Activated CD8-positive, alpha-beta T cell treated with anti-CD3 and anti-CD28 coated beads, Interleukin-2, amount 10 ng/mL, durations not matched to agents 7 days and 5 days (primary cell): ENCODE results near the gene ADGRD1. TPM values are rescaled to one million over a fixed set of nuclear protein-coding genes. Genes with fewer than 3 reads are reported as not detected.
"Not testable (repeated sequence)": the region's sequence is repeated elsewhere in the genome, so short reads cannot be mapped to it uniquely, and the experiment has no call there.

Experiments
- ATAC-seq: fragments of 150-1000 bp; cut with Tn5 transposase; one replicate; pipeline ENCODE4 v1.10.0; 2021; ENCODE audit warnings: moderate library complexity
- CTCF ChIA-PET: fragments of 350-600 bp; sonication (Branson Sonifier 250); formaldehyde crosslinking; loops from one replicate; lab custom pipeline; 2021; ENCODE audit warnings: antibody characterized with exemption; lab: Charles Lee
- POLR2A ChIA-PET: fragments of 350-600 bp; sonication (Branson Sonifier 250); formaldehyde crosslinking; loops from one replicate; lab custom pipeline; 2021; ENCODE audit warnings: antibody characterized with exemption; lab: Charles Lee
- DNase-seq: peaks from one replicate; pipeline ENCODE4 v3.0.0-alpha.2; 2020
- H3K27ac Mint-ChIP-seq: one replicate; pipeline ENCODE4 v1.8.0; 2021; ENCODE audit warnings: mild to moderate bottlenecking, mixed read lengths
- H3K27me3 Mint-ChIP-seq: one replicate; pipeline ENCODE4 v1.8.0; 2021; ENCODE audit warnings: low read depth, mixed read lengths
- H3K36me3 Mint-ChIP-seq: one replicate; pipeline ENCODE4 v1.8.0; 2021; ENCODE audit warnings: low read depth, mixed read lengths
- H3K4me1 Mint-ChIP-seq: one replicate; pipeline ENCODE4 v1.8.0; 2021; ENCODE audit warnings: low read depth, mixed read lengths
- H3K4me3 Mint-ChIP-seq: one replicate; pipeline ENCODE4 v1.8.0; 2021; ENCODE audit warnings: mild to moderate bottlenecking, mixed read lengths
- H3K9me3 Mint-ChIP-seq: one replicate; pipeline ENCODE4 v1.8.0; 2022; ENCODE audit warnings: mixed read lengths; ENCODE audit not compliant: insufficient read depth
- total RNA-seq, 2 experiments: library from RNA; stranded (reverse); gene quantifications; one replicate each; pipeline ENCODE4 v1.2.3, GENCODE V29; 2021

The ADGRD1 gene
- total RNA-seq = not detected

DNA sequence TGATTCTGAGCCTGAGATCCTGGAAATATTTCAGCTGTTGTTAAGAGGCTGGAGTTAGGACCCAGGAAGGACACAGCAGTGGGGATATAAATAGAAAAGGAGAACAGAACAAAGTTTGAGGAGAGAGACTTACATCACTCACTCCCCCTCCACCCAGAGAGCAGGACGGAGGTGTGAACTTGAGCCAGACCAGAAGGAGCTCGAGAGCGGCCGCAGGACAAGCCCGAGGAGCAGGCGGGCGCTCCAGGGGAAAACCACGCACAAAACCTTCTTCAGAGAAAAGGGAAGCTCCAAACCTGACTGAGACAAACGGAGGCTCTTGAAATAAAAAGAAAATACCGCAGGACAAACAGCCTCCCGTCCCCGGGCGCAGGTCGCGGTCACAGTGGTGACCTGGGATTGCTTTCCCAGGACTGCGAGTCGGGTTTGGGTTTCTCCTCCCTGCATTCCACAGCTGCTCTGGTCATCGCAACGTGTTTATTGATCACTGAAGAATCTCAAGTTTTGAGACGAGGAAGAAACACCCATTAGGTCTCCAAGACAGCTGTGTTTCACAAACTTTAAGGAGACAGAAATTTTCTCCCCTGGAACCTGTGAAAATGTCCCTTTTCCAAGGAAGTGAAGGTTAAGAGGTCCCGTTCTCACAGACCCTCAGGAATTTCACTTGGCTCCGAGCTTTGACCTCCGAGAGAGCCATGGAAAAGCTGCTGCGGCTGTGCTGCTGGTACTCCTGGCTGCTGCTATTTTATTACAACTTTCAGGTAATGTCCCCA is at the start of gene ADGRD1:
Gene ADGRD1, plus strand, starts transcription at position 137 of the 773 bp plus-strand sequence. Its CDS starts 559 bp downstream, at position 696.
- Mint-ChIP-seq H3K4me1 (no peaks in the 10 kb centered on the region), H3K36me3 (no peaks in the 10 kb centered on the region), H3K4me3 (no peak within 1 kb of the TSS), H3K27me3 (peaks cover 24% of the 10 kb centered on the region), H3K9me3 (no peaks in the 10 kb centered on the region), H3K27ac (no peak within 1 kb of the TSS)
- CTCF ChIA-PET = no interaction called here
- POLR2A ChIA-PET = no interaction called here
- DNase-seq (no peak), ATAC-seq (no peak)

DNA sequence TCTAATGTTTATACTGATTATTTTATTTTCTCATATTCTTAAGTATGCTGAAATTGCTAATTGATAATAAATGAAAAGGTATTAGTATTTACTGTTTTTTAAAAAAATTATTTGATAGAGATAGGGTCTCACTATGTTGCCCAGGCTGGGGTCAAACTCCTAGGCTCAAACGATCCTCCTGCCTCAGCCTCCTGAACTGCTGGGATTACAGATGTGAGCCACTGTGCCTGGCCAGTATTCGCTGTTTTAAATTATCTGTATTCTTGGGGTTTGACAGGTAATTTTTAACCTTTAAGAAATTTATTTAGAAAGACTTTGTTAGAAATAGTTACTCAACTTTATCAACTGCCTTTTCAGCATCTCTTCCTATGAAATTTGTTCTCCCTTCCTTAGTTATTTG is 49.6 kb upstream of the ADGRD1 start:
- Mint-ChIP-seq H3K36me3 (no peaks in the 10 kb centered on the region), H3K4me1 (no peaks in the 10 kb centered on the region), H3K27me3 (peaks cover 6% of the 10 kb centered on the region), H3K9me3 (no peaks in the 10 kb centered on the region), H3K4me3 (no peak overlapping the region), H3K27ac (no peak overlapping the region)
- DNase-seq (no peak), ATAC-seq (no peak)
- ChIA-PET CTCF (no interaction called here), POLR2A (no interaction called here)

DNA sequence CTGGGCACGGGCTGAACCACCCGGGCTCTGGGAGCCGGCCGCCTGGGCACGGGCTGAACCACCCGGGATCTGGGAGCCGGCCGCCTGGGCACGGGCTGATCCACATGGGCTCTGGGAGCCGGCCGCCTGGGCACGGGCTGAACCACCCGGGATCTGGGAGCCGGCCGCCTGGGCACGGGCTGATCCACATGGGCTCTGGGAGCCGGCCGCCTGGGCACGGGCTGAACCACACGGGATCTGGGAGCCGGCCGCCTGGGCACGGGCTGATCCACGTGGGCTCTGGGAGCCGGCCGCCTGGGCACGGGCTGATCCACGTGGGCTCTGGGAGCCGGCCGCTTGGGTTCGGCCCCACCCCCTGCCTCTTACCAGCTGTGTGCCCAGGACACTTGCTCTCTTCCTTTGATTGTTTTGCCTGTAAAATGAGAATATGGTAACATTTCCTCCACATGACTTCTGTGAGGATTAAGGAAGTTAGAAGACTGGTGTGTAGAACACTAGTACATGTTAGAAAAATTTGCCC is 48.7 kb upstream of the ADGRD1 start:
- H3K27me3 Mint-ChIP-seq, POLR2A ChIA-PET, CTCF ChIA-PET, H3K4me3 Mint-ChIP-seq, H3K36me3 Mint-ChIP-seq, H3K27ac Mint-ChIP-seq, H3K9me3 Mint-ChIP-seq, DNase-seq, ATAC-seq, H3K4me1 Mint-ChIP-seq: not testable (repeated sequence)

DNA sequence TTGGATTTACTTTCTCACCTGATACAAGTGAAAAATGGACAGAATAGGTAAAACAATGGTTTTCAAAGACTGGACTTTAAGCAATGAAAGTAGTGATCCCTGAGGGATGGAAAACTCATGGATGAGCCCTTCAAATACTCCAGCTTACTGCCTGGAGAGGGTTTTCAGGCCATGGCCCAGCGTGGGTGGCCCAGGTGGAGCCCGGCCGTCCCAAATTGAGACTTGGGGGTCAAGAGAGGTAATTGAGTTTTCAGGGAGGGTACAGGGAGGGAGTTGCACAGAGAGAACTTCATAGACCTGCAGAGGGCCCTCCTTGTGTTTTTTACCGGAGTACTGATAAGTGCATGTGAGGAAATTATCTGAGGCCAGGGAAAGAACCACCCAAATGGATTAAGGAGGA is 44.6 kb upstream of the ADGRD1 start:
- Mint-ChIP-seq H3K36me3 (no peaks in the 10 kb centered on the region), H3K9me3 (peaks cover 10% of the 10 kb centered on the region), H3K27me3 (peaks cover 4% of the 10 kb centered on the region), H3K4me3 (no peak overlapping the region), H3K27ac (no peak overlapping the region), H3K4me1 (no peaks in the 10 kb centered on the region)
- DNase-seq (no peak), ATAC-seq (no peak)
- CTCF ChIA-PET = no interaction called here
- POLR2A ChIA-PET = no interaction called here

DNA sequence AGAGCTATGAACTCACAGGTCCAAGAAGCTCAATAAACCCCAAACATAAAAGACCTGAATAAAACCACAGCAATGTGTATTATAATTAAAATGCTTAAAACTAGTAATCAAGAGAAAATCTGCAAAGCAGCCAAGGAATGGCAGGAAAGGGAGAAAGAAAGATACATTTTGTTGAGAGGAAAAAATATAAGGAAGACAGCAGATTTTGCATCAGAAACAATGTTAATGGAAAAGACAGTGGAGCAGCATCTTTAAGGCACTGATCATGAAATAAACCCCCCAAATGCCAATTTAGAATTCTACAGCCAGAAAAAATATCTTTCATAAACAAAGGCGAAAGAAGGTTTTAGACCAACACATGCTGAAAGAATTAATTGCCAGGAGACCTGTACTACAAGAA is 42.5 kb upstream of the ADGRD1 start:
- Mint-ChIP-seq H3K27me3 (peaks cover 8% of the 10 kb centered on the region), H3K27ac (no peak overlapping the region), H3K36me3 (no peaks in the 10 kb centered on the region), H3K4me1 (no peaks in the 10 kb centered on the region), H3K9me3 (peaks cover 10% of the 10 kb centered on the region), H3K4me3 (no peak overlapping the region)
- POLR2A ChIA-PET = no interaction called here
- DNase-seq (no peak), ATAC-seq (no peak)
- CTCF ChIA-PET = no interaction called here

DNA sequence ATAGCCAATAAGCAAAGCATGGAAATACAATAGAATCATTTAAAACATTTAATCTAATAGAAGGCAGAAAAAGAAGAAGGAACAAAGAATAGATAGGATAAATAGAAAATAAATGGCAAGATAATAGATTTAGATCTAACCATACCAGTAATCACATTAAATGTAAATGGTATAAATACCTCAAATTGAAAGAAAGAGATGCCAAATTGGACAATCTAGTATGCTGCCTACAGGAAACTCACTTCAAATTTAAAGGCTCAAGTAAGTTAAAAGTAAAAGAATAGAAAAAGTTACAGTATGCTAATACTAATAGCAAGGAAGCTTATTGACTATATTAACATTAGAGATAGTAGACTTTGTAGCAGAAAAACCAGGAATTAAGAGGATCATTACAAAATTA is 41.8 kb upstream of the ADGRD1 start:
- H3K27ac Mint-ChIP-seq = no peak overlapping the region
- ChIA-PET POLR2A (no interaction called here), CTCF (no interaction called here)
- ATAC-seq (no peak), DNase-seq (no peak)
- H3K36me3 Mint-ChIP-seq = no peaks in the 10 kb centered on the region
- no peaks in the 10 kb centered on the region for H3K4me1 Mint-ChIP-seq
- H3K4me3 Mint-ChIP-seq = no peak overlapping the region
- peaks cover 16% of the 10 kb centered on the region for H3K27me3 Mint-ChIP-seq
- H3K9me3 Mint-ChIP-seq = peaks cover 10% of the 10 kb centered on the region

DNA sequence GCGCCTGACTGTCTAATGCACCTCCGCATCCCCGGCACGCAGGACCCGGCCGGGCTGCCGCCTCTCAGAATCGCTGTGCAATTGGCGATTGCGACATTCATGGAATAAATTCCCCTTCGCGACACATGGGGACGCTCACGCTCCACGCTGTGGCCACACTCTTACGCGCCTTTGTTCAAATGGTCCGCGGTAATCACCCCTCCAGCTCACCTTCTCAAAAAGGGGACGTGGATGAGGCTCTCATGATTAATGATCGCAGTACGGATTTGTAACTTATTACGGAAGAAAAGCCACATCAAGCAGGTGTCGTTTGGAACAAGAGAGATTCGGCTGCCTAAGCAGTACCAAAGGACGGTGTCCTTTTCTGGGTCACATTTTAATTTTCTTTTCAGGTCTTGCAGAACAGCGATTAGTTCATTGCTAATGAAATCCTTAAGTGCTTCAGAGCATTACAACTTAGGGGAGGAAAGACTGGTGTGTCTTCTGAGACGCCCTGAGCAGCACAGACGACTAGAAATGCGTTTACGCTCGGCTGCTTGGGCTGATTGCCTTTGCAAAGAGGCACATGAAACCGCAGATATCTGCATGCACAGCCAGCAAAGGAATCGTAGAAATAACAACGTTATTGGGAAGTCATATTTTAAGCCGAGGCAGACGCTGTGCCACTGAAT is 37.3 kb upstream of the ADGRD1 start:
- Mint-ChIP-seq H3K27ac (no peak overlapping the region), H3K27me3 (peaks cover 24% of the 10 kb centered on the region), H3K36me3 (no peaks in the 10 kb centered on the region), H3K9me3 (peaks cover 5% of the 10 kb centered on the region), H3K4me3 (no peak overlapping the region), H3K4me1 (no peaks in the 10 kb centered on the region)
- ChIA-PET POLR2A (no interaction called here), CTCF (interaction anchor here (1.3 to 1.8 kb wide), 4 partner anchors 9 to 217 kb away, joined by 4 read pairs; no protein-coding TSS in a partner anchor)
- peak; percentile 38 for DNase-seq
- ATAC-seq = no peak

DNA sequence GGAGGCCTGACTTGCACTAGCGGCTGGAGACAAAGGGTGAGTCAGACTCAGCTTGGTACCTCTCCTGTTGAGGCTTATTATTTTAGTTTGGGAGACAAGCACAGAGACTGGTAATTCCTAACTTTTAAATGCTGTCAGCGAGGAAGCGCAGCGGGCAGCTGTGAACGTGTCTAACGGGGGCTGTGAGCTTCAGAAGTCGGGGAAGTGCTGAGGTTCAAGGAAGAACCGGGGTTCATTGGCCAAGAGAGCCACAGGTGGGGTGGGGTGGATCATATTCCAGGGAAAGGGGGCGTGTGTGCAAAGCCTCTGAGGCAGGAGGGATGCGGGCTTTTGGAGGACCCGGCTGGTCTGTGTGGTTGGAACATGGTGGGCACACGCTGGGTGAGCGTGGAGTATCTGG is 36.1 kb upstream of the ADGRD1 start:
- no peak for ATAC-seq
- Mint-ChIP-seq H3K27ac (no peak overlapping the region), H3K27me3 (peaks cover 25% of the 10 kb centered on the region), H3K36me3 (no peaks in the 10 kb centered on the region), H3K9me3 (no peaks in the 10 kb centered on the region), H3K4me1 (no peaks in the 10 kb centered on the region), H3K4me3 (no peak overlapping the region)
- ChIA-PET CTCF (interaction anchor here (1.4 to 1.8 kb wide), 2 partner anchors 32 to 215 kb away, joined by 4 read pairs; no protein-coding TSS in a partner anchor), POLR2A (no interaction called here)
- DNase-seq = no peak

DNA sequence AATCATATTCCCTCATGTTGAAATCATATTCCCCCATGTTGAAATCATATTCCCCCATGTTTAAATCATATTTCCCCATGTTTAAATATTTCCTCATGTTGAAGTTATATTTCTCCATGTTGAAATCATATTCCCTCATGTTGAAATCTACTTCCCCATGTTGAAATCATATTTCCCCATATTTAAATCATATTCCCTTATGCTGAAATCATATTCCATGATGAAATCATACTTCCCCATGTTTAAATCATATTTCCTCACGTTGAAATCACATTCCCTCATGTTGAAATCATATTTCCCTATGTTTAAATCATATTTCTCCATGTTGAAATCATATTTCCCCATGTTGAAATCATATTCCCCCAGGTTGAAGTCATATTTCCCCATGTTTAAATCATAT is 34.6 kb upstream of the ADGRD1 start:
- no peak for ATAC-seq
- Mint-ChIP-seq H3K36me3 (no peaks in the 10 kb centered on the region), H3K4me3 (no peak overlapping the region)

DNA sequence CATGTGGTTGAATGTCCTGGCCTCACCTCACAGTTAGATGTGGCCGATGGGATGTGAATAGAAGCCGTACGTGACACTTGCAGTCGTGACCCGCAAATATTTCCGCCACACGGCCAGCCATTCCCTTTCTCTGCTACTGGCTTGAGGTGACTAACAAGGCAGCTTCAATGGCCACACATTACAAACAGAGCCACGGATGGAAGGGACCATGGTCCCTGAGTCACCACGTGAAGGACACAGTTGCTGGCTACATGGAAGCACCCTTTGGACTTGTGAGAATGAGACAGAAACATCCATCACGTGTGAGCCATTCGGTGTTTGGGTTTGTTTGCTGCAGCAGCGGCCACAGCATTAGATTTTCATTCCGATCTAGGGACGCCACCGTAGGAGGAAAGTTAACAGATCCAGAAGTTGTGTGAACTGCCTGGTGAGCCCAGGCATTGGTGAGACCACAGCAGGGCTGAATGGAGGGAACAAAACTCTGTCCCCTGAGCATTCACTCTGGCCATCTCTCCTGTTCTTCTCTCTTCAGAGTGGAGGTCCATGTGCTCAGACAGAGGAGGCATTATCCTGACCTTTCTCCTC is 33.5 kb upstream of the ADGRD1 start:
- Mint-ChIP-seq H3K4me3 (no peak overlapping the region), H3K9me3 (no peaks in the 10 kb centered on the region), H3K36me3 (no peaks in the 10 kb centered on the region), H3K4me1 (no peaks in the 10 kb centered on the region), H3K27ac (no peak overlapping the region), H3K27me3 (peaks cover 21% of the 10 kb centered on the region)
- CTCF ChIA-PET = no interaction called here
- DNase-seq (no peak), ATAC-seq (no peak)
- POLR2A ChIA-PET = no interaction called here

More for the DNA sequence above, 34.6 kb upstream of the ADGRD1 start:
- no peak for DNase-seq
- ChIA-PET CTCF (no interaction called here), POLR2A (no interaction called here)
- H3K27me3 Mint-ChIP-seq = peaks cover 21% of the 10 kb centered on the region
- H3K27ac Mint-ChIP-seq = no peak overlapping the region
- no peaks in the 10 kb centered on the region for H3K9me3 Mint-ChIP-seq
- H3K4me1 Mint-ChIP-seq = no peaks in the 10 kb centered on the region

DNA sequence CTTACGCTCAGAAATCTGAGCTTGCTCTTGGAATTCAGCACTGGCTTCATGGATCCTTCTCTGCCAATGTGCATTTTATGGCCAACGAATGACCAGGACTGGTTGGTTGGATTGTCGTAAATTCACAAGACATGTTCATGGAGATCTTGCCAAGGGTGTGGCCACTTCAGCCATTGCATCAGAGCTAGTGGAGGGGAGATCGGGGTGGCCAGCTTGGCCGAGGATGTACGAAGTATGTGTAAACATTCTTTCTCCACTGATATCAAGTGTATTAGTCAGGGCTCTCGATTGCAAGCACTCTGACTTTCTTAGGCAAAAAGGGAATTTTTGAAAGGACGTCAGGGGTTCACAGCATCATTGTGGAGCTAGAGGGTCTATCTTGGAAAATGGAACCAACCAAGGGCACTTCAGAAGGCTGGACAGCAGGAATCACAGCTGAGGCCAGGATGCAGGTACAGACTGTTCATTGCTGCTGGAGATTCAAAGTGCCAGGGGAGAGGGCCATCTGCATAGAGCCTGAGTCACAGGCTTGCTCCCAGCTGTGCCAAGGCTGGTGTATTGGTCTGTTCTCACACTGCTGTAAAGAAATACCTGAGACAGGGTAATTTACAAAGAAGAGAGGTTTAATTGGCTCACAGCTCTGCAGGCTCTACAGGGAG is 32.9 kb upstream of the ADGRD1 start:
- ChIA-PET CTCF (no interaction called here), POLR2A (no interaction called here)
- no peaks in the 10 kb centered on the region for H3K4me1 Mint-ChIP-seq
- no peaks in the 10 kb centered on the region for H3K9me3 Mint-ChIP-seq
- H3K27ac Mint-ChIP-seq = no peak overlapping the region
- ATAC-seq (no peak), DNase-seq (no peak)
- no peaks in the 10 kb centered on the region for H3K36me3 Mint-ChIP-seq
- peaks cover 21% of the 10 kb centered on the region for H3K27me3 Mint-ChIP-seq
- no peak overlapping the region for H3K4me3 Mint-ChIP-seq
